Measurements from ENCODE around the gene CFAP97D2.

The CFAP97D2 gene

DNA sequence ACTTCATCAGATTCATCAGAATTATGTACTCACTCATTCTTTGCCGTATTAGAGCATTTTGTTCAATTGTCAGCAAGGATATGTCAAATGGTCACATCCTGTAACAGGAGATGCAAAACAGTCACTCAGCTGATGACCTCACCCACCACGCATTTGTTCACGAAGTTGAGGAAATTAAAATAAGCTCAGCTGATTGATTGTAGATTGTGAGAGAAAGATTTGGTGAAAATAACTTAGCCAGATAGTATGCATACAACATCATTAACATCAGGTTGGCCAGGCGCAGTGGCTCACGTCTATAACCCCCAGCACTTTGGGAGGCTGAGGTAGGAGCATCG lies 33.1 kb downstream of the CFAP97D2 start:
- H3K4me3 ChIP-seq (ENCODE audit: low read depth, low read length) = no peak overlapping the region
- TF ChIP-seq, protein P1, sequence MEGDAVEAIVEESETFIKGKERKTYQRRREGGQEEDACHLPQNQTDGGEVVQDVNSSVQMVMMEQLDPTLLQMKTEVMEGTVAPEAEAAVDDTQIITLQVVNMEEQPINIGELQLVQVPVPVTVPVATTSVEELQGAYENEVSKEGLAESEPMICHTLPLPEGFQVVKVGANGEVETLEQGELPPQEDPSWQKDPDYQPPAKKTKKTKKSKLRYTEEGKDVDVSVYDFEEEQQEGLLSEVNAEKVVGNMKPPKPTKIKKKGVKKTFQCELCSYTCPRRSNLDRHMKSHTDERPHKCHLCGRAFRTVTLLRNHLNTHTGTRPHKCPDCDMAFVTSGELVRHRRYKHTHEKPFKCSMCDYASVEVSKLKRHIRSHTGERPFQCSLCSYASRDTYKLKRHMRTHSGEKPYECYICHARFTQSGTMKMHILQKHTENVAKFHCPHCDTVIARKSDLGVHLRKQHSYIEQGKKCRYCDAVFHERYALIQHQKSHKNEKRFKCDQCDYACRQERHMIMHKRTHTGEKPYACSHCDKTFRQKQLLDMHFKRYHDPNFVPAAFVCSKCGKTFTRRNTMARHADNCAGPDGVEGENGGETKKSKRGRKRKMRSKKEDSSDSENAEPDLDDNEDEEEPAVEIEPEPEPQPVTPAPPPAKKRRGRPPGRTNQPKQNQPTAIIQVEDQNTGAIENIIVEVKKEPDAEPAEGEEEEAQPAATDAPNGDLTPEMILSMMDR (IDR thresholded peaks at IDR 0.05; ENCODE audit: borderline replicate concordance, insufficient read depth, low read depth, low read length) = no peak

DNA sequence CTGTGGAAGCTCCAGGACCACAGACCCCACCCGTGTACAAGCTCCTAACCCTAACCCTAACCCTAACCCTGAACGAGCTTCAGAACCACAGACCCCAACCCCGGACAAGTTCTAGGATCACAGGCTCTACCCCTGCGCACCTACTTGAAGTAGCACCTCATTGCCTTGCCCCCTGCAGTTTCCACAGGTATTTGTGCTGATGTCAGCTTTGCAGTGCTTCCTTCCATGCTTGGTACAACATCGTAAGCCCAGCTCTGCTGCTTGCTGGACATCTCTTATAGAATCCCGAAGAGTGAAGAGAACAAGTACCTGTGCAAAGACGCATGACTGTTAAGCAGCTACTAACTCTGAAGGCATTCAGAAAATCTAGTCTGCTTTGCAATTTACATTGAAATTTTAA lies 34.9 kb downstream of the CFAP97D2 start:
- H3K4me3 ChIP-seq (ENCODE audit: low read depth, low read length) = no peak overlapping the region
- TF ChIP-seq, protein P1 (IDR thresholded peaks at IDR 0.05; ENCODE audit: borderline replicate concordance, insufficient read depth, low read depth, low read length) = no peak

DNA sequence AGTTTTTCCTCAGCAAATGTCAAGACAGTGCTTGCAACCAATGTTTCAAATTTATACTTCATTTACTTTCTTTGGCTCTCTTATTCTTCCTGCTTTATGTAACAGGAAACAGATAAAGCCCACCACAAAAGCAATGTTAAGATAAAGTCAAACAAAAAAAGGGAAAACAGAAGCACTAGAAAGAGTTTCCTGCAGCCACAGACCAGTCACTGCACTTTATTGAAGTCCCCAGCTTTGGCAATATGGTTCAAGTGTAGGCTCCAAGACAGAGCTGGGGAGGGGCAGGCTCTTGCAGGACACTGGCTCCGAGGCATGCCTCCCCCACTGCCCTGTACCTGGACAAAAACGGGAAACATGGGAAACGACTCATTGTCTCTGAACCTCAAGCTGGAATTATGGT lies 40.3 kb downstream of the CFAP97D2 start:
- no peak overlapping the region for H3K4me3 ChIP-seq (ENCODE audit: low read depth, low read length)
- TF ChIP-seq, protein P1 (IDR thresholded peaks at IDR 0.05; ENCODE audit: borderline replicate concordance, insufficient read depth, low read depth, low read length) = no peak

DNA sequence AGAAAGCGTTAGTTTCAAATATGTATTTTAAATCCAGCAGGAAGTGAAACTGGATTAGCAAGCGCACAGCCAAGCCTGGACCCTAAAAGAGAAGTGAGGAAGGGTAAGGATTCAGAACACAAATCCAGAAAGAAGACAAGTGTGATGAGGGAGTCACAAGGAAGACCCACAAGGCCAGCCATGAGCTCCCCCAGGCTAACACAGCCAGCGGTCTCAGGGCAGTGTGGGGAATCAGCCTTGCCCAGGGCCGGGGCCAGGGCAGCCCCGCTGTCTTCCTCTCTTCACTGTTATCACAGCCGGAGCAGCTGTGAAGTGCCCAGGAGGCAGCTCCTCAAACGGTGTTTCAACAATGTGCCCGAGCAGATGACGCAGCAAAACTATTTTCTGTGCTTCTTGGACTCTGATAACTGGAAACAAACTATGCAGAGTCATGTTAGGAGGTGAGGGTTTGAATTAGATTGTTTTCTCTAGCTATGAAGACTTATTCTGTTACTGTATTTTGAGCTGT lies 43.5 kb downstream of the CFAP97D2 start:
- H3K4me3 ChIP-seq (ENCODE audit: low read depth, low read length) = no peak overlapping the region
- TF ChIP-seq, protein P1 (IDR thresholded peaks at IDR 0.05; ENCODE audit: borderline replicate concordance, insufficient read depth, low read depth, low read length) = no peak

DNA sequence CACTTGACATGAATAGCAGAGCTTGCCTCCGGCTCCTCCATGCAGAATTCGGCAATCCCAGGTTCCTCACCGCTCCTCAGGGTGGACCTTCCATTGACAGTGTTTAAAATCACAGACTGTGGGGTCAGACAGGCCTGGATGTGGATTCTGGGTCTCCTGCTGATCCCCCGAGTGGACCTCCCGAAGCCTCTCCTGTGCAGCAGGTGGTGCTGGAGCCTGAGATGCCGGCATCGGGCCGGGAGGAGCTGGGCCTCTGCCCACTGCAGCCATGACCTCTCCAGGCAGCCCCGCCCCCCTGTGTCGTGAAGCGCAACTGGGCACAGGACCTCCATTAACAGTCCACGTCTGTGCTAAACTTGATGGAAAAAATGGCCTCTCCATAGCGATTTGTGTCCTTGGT lies 45.1 kb downstream of the CFAP97D2 start:
- TF ChIP-seq, protein P1 (IDR thresholded peaks at IDR 0.05; ENCODE audit: borderline replicate concordance, insufficient read depth, low read depth, low read length) = no peak
- no peak overlapping the region for H3K4me3 ChIP-seq (ENCODE audit: low read depth, low read length)

DNA sequence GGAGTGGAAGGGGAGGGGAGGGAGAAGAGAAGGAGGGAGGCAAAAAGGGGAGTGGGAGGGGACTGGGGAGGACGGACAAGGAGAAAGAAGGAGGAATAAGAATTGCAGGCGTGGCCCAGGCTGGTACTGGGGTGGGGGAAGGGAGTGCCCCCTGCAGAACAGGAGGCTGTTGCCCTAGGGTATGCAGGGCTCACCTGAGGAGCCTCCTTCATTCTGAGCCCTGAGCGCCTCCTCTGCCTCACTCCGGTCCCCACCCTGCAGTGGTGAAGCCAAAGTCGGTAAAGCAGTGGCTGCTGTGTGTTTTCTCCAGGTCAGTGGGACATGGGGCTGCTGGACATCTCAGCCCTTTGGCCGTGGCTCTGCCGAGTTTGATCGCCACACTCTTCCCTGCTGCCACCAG lies 46.6 kb downstream of the CFAP97D2 start:
- TF ChIP-seq, protein P1 (IDR thresholded peaks at IDR 0.05; ENCODE audit: borderline replicate concordance, insufficient read depth, low read depth, low read length) = no peak
- no peak overlapping the region for H3K4me3 ChIP-seq (ENCODE audit: low read depth, low read length)

DNA sequence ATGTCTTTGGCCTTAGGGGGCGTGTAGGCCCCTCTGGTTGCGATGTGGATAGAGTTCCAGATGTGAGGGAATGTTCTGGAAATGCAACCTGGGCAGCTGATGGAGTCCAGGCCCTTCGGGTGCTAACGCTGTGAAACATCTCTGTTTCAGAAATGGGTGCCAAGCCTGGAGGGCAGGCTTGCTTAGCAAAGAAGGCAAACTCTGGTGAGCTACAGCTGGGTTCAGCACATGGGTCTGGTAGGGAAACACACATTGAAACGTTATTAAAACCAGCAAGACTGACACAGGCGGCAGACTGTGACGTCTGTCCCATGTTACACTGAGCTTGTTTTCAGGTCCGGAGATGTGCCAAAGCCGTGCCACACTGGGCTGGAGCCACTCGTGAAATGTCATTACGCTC lies 47.0 kb downstream of the CFAP97D2 start:
- H3K4me3 ChIP-seq (ENCODE audit: low read depth, low read length) = no peak overlapping the region
- TF ChIP-seq, protein P1 (IDR thresholded peaks at IDR 0.05; ENCODE audit: borderline replicate concordance, insufficient read depth, low read depth, low read length) = no peak
